GM12878 (cell line): ENCODE data around the gene RPL9. TPM values are rescaled to one million over a fixed set of nuclear protein-coding genes. Genes with fewer than 3 reads are reported as not detected.
A peak's percentile ranks its signal among the peaks of the same experiment; 100 is the strongest.

Source experiments
- ATF7 ChIP-seq: fragments of 450-650 bp; IDR thresholded peaks from 2 replicates; pipeline ENCODE4 v1.6.1; 2016; ENCODE audit warnings: low read depth, mild to moderate bottlenecking
- CBFB ChIP-seq: IDR thresholded peaks from 2 replicates; pipeline ENCODE4 v1.6.1; 2016; ENCODE audit warnings: antibody characterized with exemption, low read depth
- CEBPB ChIP-seq, 2 experiments: fragments of 150-350 bp in 1 of 2; IDR thresholded peaks; 2 replicates each; pipeline ENCODE4 v1.6.1; 2012 to 2014; ENCODE audit warnings: low read depth in 2 of 2, low read length in 2 of 2, borderline replicate concordance in 1 of 2, inconsistent platforms in 1 of 2
- CUX1 ChIP-seq: IDR thresholded peaks from 2 replicates; pipeline ENCODE4 v1.6.1; 2012; ENCODE audit warnings: improper control_type of control experiment, low read depth, low read length; ENCODE audit not compliant: insufficient replicate concordance
- EED ChIP-seq: sonication (generic); IDR thresholded peaks from 2 replicates; pipeline ENCODE4 v1.6.1; 2016; ENCODE audit warnings: antibody characterized with exemption, low read depth
- GABPA ChIP-seq: IDR thresholded peaks from 2 replicates; pipeline ENCODE4 v1.6.1; 2014; ENCODE audit warnings: antibody characterized with exemption, low read depth, mild to moderate bottlenecking, inconsistent platforms
- KDM1A ChIP-seq: fragments of 200-600 bp; sonication (generic); IDR thresholded peaks from 2 replicates; pipeline ENCODE4 v1.6.1; 2016; ENCODE audit warnings: borderline replicate concordance
- NFIC ChIP-seq: IDR thresholded peaks from 2 replicates; pipeline ENCODE4 v1.6.1; 2012; ENCODE audit warnings: low read depth, mild to moderate bottlenecking, inconsistent platforms, low read length, moderate library complexity
- PML ChIP-seq: IDR thresholded peaks from 2 replicates; pipeline ENCODE4 v1.6.1; 2012; ENCODE audit warnings: low read length, inconsistent platforms
- POLR2AphosphoS5 ChIP-seq: IDR thresholded peaks from 2 replicates; pipeline ENCODE4 v1.6.1; 2011; ENCODE audit warnings: mild to moderate bottlenecking, low read length, inconsistent platforms
- SMARCA5 ChIP-seq: fragments of 450-650 bp; IDR thresholded peaks from 2 replicates; pipeline ENCODE4 v1.6.1; 2017; ENCODE audit warnings: mild to moderate bottlenecking
- TCF12 ChIP-seq: IDR thresholded peaks from 2 replicates; pipeline ENCODE4 v1.6.1; 2011; ENCODE audit warnings: low read depth, mild to moderate bottlenecking, low read length
- ZBTB33 ChIP-seq: fragments of 450-650 bp; IDR thresholded peaks from 2 replicates; pipeline ENCODE4 v1.6.1; 2017; ENCODE audit warnings: mild to moderate bottlenecking
- ZNF207 ChIP-seq: fragments of 450-650 bp; IDR thresholded peaks from 2 replicates; pipeline ENCODE4 v1.6.1; 2014; ENCODE audit warnings: antibody characterized with exemption, mild to moderate bottlenecking, borderline replicate concordance
- polyA plus RNA-seq, 11 experiments: library from polyadenylated mRNA; depleted of rRNA in 4 of 11; unstranded in 6 of 11; stranded (reverse) in 5 of 11; fragments of >200 nt; fragmentation: Nextera tagmentation in 4 of 11; fragmentation: Illumina TruSeq in 1 of 11; extraction: Ambion mirVana in 4 of 11; extraction: Trizol in 1 of 11; gene quantifications; 1 replicate in 1 of 11; 2 replicates in 10 of 11; pipeline versions ENCODE4 v1.2.1 to v1.2.3, GENCODE V29; 2011 to 2016; ENCODE audit warnings: inconsistent platforms in 2 of 11, missing spikeins in 2 of 11, low read depth in 1 of 11
- total RNA-seq, 4 experiments: library from RNA; depleted of rRNA in 3 of 4; stranded (reverse); fragments of >200 nt in 3 of 4; fragmentation: Illumina TruSeq in 1 of 4; extraction: Trizol in 1 of 4; gene quantifications; 2 replicates each; pipeline versions ENCODE4 v1.2.1 to v1.2.3, GENCODE V29; 2013 to 2021
- TF ChIP-seq, protein P1 (sequence below): IDR thresholded peaks from 2 replicates; pipeline ENCODE4 v1.6.1; 2012; ENCODE audit warnings: low read length, inconsistent platforms
- TF ChIP-seq, protein P2 (sequence below): fragments of 450-650 bp; IDR thresholded peaks from 2 replicates; pipeline ENCODE4 v1.6.1; 2017; ENCODE audit warnings: low read depth, mild to moderate bottlenecking, moderate library complexity
- TF ChIP-seq, protein P3 (sequence below): fragments of 450-650 bp; IDR thresholded peaks from 2 replicates; pipeline ENCODE4 v1.6.1; 2017; ENCODE audit warnings: antibody characterized with exemption, mild to moderate bottlenecking, moderate library complexity

Gene RPL9
- total and polyA plus RNA-seq, 10 of the 15 experiments (the other 5 are each of a cell fraction or from before 2014, with no cell fraction given) = 1,006 to 4,767 (median 2,910) TPM

DNA sequence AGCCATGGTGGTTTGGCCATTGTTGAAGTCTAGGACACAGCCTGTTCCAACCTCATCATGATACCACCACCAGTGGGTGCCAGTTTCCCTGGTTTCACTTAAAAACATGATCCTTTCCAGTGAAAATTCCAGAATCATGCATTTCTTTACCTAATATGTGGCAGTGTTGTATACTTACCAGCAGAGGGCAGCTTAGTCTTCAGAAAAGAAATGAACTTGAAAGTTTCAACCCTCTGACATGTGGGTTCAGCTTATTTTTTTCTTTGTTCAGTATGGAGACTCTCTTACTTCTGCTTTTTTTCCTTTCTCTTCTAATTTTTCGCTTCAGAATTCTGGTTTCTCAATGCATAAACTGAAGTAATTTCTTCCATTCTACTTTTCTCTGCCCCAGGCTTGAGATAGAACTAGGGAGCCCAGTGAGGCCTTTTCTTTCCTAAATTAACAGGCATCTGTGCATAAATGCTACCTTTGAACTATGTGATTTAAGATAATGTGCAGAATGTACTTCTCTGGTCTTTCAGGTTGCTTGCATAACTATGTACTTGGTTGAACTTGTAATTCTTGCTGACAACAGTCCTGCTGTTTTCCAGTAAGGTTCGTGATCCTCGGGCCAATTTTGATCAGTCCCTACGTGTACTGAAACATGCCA is 10.8 kb upstream of the RPL9 start (continued):
- TF ChIP-seq CUX1 (no peak), PML (peak; percentile 36; the same call in 1 of the 2 replicates), ATF7 (no peak), ZNF207 (no peak), EED (no peak), POLR2AphosphoS5 (no peak), ZBTB33 (no peak), SMARCA5 (no peak), KDM1A (no peak), CBFB (no peak), GABPA (no peak), TCF12 (no peak), CEBPB (IDR thresholded peaks at IDR 0.05; ENCODE audit: borderline replicate concordance in 1 of 2, low read depth in 2 of 2, low read length in 2 of 2) (no peak), NFIC (no peak)
- TF ChIP-seq, protein P1, sequence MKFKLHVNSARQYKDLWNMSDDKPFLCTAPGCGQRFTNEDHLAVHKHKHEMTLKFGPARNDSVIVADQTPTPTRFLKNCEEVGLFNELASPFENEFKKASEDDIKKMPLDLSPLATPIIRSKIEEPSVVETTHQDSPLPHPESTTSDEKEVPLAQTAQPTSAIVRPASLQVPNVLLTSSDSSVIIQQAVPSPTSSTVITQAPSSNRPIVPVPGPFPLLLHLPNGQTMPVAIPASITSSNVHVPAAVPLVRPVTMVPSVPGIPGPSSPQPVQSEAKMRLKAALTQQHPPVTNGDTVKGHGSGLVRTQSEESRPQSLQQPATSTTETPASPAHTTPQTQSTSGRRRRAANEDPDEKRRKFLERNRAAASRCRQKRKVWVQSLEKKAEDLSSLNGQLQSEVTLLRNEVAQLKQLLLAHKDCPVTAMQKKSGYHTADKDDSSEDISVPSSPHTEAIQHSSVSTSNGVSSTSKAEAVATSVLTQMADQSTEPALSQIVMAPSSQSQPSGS = no peak
- TF ChIP-seq, protein P2, sequence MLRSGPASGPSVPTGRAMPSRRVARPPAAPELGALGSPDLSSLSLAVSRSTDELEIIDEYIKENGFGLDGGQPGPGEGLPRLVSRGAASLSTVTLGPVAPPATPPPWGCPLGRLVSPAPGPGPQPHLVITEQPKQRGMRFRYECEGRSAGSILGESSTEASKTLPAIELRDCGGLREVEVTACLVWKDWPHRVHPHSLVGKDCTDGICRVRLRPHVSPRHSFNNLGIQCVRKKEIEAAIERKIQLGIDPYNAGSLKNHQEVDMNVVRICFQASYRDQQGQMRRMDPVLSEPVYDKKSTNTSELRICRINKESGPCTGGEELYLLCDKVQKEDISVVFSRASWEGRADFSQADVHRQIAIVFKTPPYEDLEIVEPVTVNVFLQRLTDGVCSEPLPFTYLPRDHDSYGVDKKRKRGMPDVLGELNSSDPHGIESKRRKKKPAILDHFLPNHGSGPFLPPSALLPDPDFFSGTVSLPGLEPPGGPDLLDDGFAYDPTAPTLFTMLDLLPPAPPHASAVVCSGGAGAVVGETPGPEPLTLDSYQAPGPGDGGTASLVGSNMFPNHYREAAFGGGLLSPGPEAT = peak; percentile 35; the same call in 1 of the 2 replicates
- TF ChIP-seq, protein P3, sequence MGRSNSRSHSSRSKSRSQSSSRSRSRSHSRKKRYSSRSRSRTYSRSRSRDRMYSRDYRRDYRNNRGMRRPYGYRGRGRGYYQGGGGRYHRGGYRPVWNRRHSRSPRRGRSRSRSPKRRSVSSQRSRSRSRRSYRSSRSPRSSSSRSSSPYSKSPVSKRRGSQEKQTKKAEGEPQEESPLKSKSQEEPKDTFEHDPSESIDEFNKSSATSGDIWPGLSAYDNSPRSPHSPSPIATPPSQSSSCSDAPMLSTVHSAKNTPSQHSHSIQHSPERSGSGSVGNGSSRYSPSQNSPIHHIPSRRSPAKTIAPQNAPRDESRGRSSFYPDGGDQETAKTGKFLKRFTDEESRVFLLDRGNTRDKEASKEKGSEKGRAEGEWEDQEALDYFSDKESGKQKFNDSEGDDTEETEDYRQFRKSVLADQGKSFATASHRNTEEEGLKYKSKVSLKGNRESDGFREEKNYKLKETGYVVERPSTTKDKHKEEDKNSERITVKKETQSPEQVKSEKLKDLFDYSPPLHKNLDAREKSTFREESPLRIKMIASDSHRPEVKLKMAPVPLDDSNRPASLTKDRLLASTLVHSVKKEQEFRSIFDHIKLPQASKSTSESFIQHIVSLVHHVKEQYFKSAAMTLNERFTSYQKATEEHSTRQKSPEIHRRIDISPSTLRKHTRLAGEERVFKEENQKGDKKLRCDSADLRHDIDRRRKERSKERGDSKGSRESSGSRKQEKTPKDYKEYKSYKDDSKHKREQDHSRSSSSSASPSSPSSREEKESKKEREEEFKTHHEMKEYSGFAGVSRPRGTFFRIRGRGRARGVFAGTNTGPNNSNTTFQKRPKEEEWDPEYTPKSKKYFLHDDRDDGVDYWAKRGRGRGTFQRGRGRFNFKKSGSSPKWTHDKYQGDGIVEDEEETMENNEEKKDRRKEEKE = no peak
